MM.1S (cell line): ENCODE data around the gene THAP2.

ENCODE experiments used
- DNase-seq: peaks from one replicate; pipeline ENCODE4 v3.0.0-alpha.2; 2015
- H2AFZ ChIP-seq: fragments of 300-600 bp; sonication (generic); 2 replicates; pipeline ENCODE4 v1.6.0; 2016; ENCODE audit warnings: antibody characterized with exemption, low read length
- H3F3A ChIP-seq: fragments of 300-600 bp; sonication (generic); 2 replicates; pipeline ENCODE4 v1.6.1; 2016; ENCODE audit warnings: mild to moderate bottlenecking, antibody characterized with exemption, low read length, moderate library complexity, mixed read lengths; ENCODE audit not compliant: insufficient read depth
- H3K27ac ChIP-seq: fragments of 300-600 bp; sonication (generic); 2 replicates; pipeline ENCODE4 v1.5.1; 2016; ENCODE audit warnings: mild to moderate bottlenecking, low read length
- H3K27me3 ChIP-seq: fragments of 300-600 bp; sonication (generic); replicated peaks from 2 replicates; pipeline ENCODE4 v1.6.0; 2016; ENCODE audit warnings: low read length; ENCODE audit not compliant: insufficient read depth
- H3K36me3 ChIP-seq: fragments of 300-600 bp; sonication (generic); replicated peaks from 2 replicates; pipeline ENCODE4 v1.6.1; 2016; ENCODE audit warnings: mild to moderate bottlenecking, low read length, mixed read lengths; ENCODE audit not compliant: insufficient read depth
- H3K4me1 ChIP-seq: fragments of 300-600 bp; sonication (generic); 2 replicates; pipeline ENCODE4 v1.6.1; 2016; ENCODE audit warnings: low read length, mixed read lengths
- H3K4me2 ChIP-seq: fragments of 300-600 bp; sonication (generic); 2 replicates; pipeline ENCODE4 v1.6.0; 2016; ENCODE audit warnings: low read depth, low read length
- H3K4me3 ChIP-seq: fragments of 300-600 bp; sonication (generic); 2 replicates; pipeline ENCODE4 v1.5.1; 2016; ENCODE audit warnings: low read length, mixed read lengths
- H3K79me2 ChIP-seq: fragments of 300-600 bp; sonication (generic); 2 replicates; pipeline ENCODE4 v1.6.1; 2016; ENCODE audit warnings: mixed run types, low read length, mixed read lengths
- H3K9ac ChIP-seq: fragments of 300-600 bp; sonication (generic); 2 replicates; pipeline ENCODE4 v1.6.1; 2016; ENCODE audit warnings: low read length, mixed read lengths
- H3K9me2 ChIP-seq: fragments of 300-600 bp; sonication (generic); replicated peaks from 2 replicates; pipeline ENCODE4 v1.6.1; 2016; ENCODE audit warnings: mild to moderate bottlenecking, low read length, mixed read lengths; ENCODE audit not compliant: insufficient read depth
- H3K9me3 ChIP-seq: fragments of 300-600 bp; sonication (generic); replicated peaks from 2 replicates; pipeline ENCODE4 v1.6.1; 2016; ENCODE audit warnings: mild to moderate bottlenecking, low read length, mixed read lengths; ENCODE audit not compliant: insufficient read depth
- H4K20me1 ChIP-seq: fragments of 300-600 bp; sonication (generic); 2 replicates; pipeline ENCODE4 v1.6.1; 2016; ENCODE audit warnings: mild to moderate bottlenecking, low read length, moderate library complexity, mixed read lengths; ENCODE audit not compliant: insufficient read depth
- CTCF ChIP-seq: fragments of 300-600 bp; sonication (generic); IDR thresholded peaks from 2 replicates; pipeline ENCODE4 v1.5.1; 2016; ENCODE audit warnings: antibody characterized with exemption, low read length, mixed read lengths
- EZH2 ChIP-seq: fragments of 300-600 bp; sonication (generic); optimal IDR thresholded peaks from 2 replicates; pipeline ENCODE3; 2017; ENCODE audit warnings: low read depth, mild to moderate bottlenecking, antibody characterized with exemption, low read length, mixed read lengths
- EZH2phosphoT487 ChIP-seq: fragments of 300-600 bp; sonication (generic); IDR thresholded peaks from 2 replicates; pipeline ENCODE4 v1.6.1; 2018; ENCODE audit warnings: antibody characterized with exemption, low read length

The THAP2 gene

DNA sequence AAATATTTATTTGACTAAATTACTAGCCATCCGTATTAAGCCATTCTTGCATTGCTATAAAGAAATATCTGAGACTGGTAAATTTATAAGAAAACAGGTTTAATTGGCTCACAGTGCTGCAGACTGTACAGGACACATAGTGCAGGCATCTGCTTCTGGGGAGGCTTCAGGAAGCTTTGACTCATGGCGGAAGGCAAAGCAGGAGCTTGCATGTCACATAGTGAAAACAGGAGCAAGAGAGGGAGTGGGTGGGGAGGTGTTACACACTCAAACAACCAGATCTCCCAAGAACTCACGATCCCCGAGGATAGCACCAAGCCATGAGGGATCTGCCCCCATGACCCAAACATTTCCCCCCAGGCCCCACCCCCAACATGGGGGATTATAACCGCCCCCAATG lies 63.9 kb downstream of the THAP2 start:
- TF ChIP-seq EZH2 = no peak
- TF ChIP-seq EZH2phosphoT487 = no peak
- TF ChIP-seq CTCF = no peak

More for the DNA sequence above, 63.9 kb downstream of the THAP2 start:
- no peaks in the 10 kb centered on the region for H3K9me3 ChIP-seq
- H3K4me1 ChIP-seq = no peaks in the 10 kb centered on the region
- no peaks in the 10 kb centered on the region for H3K79me2 ChIP-seq
- H3K4me2 ChIP-seq = no peak overlapping the region
- no peak overlapping the region for H3K4me3 ChIP-seq
- no peaks in the 10 kb centered on the region for H3K9me2 ChIP-seq
- H3K27ac ChIP-seq = no peak overlapping the region
- no peaks in the 10 kb centered on the region for H3F3A ChIP-seq
- no peaks in the 10 kb centered on the region for H4K20me1 ChIP-seq
- DNase-seq = no peak
- H2AFZ ChIP-seq = no peak overlapping the region
- no peaks in the 10 kb centered on the region for H3K27me3 ChIP-seq
- no peaks in the 10 kb centered on the region for H3K36me3 ChIP-seq
- no peak overlapping the region for H3K9ac ChIP-seq
